ENCODE data around the gene DENND6B. TPM values are rescaled to one million over a fixed set of nuclear protein-coding genes. Genes with fewer than 3 reads are reported as not detected.

The DENND6B gene
- total and polyA plus RNA-seq, 2 of the 13 experiments (the other 11 are each of a cell fraction or from before 2014, with no cell fraction given) = 0.95 to 3.8 TPM

- peak; percentile 64; the same call in 1 of the 2 replicates for TF ChIP-seq ZNF280B (CRISPR knock-in tag; IDR thresholded peaks at IDR 0.05; ENCODE audit: borderline replicate concordance)
- TF ChIP-seq ZC3H4 (CRISPR knock-in tag; IDR thresholded peaks at IDR 0.05; ENCODE audit: borderline replicate concordance) = no peak
- no peak for TF ChIP-seq ZBTB40 (IDR thresholded peaks at IDR 0.05)
- TF ChIP-seq ZBTB40 (CRISPR knock-in tag; IDR thresholded peaks at IDR 0.05) = no peak
- TF ChIP-seq CBFB (CRISPR knock-in tag; IDR thresholded peaks at IDR 0.05) = no peak
- TF ChIP-seq, protein P1, sequence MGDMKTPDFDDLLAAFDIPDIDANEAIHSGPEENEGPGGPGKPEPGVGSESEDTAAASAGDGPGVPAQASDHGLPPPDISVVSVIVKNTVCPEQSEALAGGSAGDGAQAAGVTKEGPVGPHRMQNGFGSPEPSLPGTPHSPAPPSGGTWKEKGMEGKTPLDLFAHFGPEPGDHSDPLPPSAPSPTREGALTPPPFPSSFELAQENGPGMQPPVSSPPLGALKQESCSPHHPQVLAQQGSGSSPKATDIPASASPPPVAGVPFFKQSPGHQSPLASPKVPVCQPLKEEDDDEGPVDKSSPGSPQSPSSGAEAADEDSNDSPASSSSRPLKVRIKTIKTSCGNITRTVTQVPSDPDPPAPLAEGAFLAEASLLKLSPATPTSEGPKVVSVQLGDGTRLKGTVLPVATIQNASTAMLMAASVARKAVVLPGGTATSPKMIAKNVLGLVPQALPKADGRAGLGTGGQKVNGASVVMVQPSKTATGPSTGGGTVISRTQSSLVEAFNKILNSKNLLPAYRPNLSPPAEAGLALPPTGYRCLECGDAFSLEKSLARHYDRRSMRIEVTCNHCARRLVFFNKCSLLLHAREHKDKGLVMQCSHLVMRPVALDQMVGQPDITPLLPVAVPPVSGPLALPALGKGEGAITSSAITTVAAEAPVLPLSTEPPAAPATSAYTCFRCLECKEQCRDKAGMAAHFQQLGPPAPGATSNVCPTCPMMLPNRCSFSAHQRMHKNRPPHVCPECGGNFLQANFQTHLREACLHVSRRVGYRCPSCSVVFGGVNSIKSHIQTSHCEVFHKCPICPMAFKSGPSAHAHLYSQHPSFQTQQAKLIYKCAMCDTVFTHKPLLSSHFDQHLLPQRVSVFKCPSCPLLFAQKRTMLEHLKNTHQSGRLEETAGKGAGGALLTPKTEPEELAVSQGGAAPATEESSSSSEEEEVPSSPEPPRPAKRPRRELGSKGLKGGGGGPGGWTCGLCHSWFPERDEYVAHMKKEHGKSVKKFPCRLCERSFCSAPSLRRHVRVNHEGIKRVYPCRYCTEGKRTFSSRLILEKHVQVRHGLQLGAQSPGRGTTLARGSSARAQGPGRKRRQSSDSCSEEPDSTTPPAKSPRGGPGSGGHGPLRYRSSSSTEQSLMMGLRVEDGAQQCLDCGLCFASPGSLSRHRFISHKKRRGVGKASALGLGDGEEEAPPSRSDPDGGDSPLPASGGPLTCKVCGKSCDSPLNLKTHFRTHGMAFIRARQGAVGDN (CRISPR knock-in tag; IDR thresholded peaks at IDR 0.05) = peak; percentile 74
- TF ChIP-seq ZKSCAN5 (CRISPR knock-in tag; IDR thresholded peaks at IDR 0.05) = 0 out of 2 replicates have a peak, but pooled peaks have one; percentile 56
Measured at GRCh38 chr22:50270666-50271394, 56.0 kb downstream of the DENND6B start (continued).

All from HepG2 (cell line).